Heart right ventricle (tissue), 16 donors: ENCODE results near the gene OTUD4. TPM values are rescaled to one million over a fixed set of nuclear protein-coding genes. Genes with fewer than 3 reads are reported as not detected.
A peak's percentile ranks its signal among the peaks of the same experiment; 100 is the strongest.
"Not testable (repeated sequence)": the region's sequence is repeated elsewhere in the genome, so short reads cannot be mapped to it uniquely, and the experiment has no call there.

Experiments
- ATAC-seq, 8 donors: fragments of 200-7000 bp; cut with Tn5 transposase; one replicate each; pipeline ENCODE4 v1.9.1; 2020; ENCODE audit warnings: mild to moderate bottlenecking in 8 of 8, moderate library complexity in 8 of 8, moderate number of reproducible peaks in 1 of 8
- DNase-seq, 2 donors: peaks; one replicate each; pipeline ENCODE4 v3.0.0-alpha.2; 2020
- H3K27ac ChIP-seq, 10 donors: fragments of 200-600 bp; sonication (generic) in 2 of 10; one replicate each; pipeline versions ENCODE4 v1.5.0 to v1.8.0; 2020 to 2022; ENCODE audit warnings: mild to moderate bottlenecking in 3 of 10
- H3K27me3 ChIP-seq, 7 donors: fragments of 200-600 bp; one replicate each; pipeline ENCODE4 v1.8.0; 2021 to 2022; ENCODE audit warnings: mild to moderate bottlenecking in 2 of 7
- H3K36me3 ChIP-seq, 9 donors: fragments of 200-600 bp; sonication (generic) in 1 of 9; one replicate each; pipeline versions ENCODE4 v1.5.0 to v1.8.0; 2020 to 2022; ENCODE audit warnings: mild to moderate bottlenecking in 2 of 9
- H3K4me1 ChIP-seq, 9 donors: fragments of 200-600 bp; sonication (generic) in 1 of 9; one replicate each; pipeline versions ENCODE4 v1.5.0 to v1.8.0; 2020 to 2022; ENCODE audit warnings: mild to moderate bottlenecking in 4 of 9
- H3K4me3 ChIP-seq, 10 donors: fragments of 200-600 bp; sonication (generic) in 2 of 10; one replicate each; pipeline versions ENCODE4 v1.5.0 to v1.8.0; 2020 to 2022; ENCODE audit warnings: mild to moderate bottlenecking in 7 of 10, moderate library complexity in 2 of 10
- H3K9me3 ChIP-seq, 11 donors: fragments of 200-600 bp in 10 of 11; sonication (generic) in 2 of 11; one replicate each; pipeline versions ENCODE4 v1.5.0 to v1.8.0; 2013 to 2022; ENCODE audit warnings: mild to moderate bottlenecking in 2 of 11, control low read depth in 1 of 11, moderate library complexity in 1 of 11
- CTCF ChIP-seq, 9 donors: fragments of 200-600 bp; sonication (generic) in 2 of 9; IDR thresholded peaks; one replicate each; pipeline versions ENCODE4 v1.5.0 to v1.8.0; 2021 to 2022; ENCODE audit warnings: antibody characterized with exemption in 9 of 9, mild to moderate bottlenecking in 5 of 9, moderate library complexity in 1 of 9
- WGBS, 2 donors: extraction: QIAGEN DNeasy Blood & Tissue Kit; methylation state at CpG; one replicate each; pipeline ENCODE4 v1.1.7; 2013; ENCODE audit warnings: inconsistent platforms in 1 of 2; 5-methylcytosine and 5-hydroxymethylcytosine counted together
- intact Hi-C, 10 donors: fragments of 100-400 bp; cut with DNase I; formaldehyde crosslinking; loops; one replicate each; pipeline versions ENCODE4 v1.11.1 to v1.14.2; 2022
- polyA plus RNA-seq, 2 donors: library from polyadenylated mRNA; stranded (reverse); fragments of 200-250 nt; gene quantifications; one replicate each; pipeline ENCODE4 v1.2.3, GENCODE V29; 2013
- total RNA-seq, 10 donors: library from RNA; stranded (reverse); fragmentation: NEBNext Ultra II Directional in 3 of 10; extraction: Animal tissue kit (Norgen Biotek cat#: 25700) in 3 of 10; gene quantifications; one replicate each; pipeline versions ENCODE4 v1.2.1 to v1.2.4, GENCODE V29; 2021 to 2023
- donor health status: Arrhythmogenic right ventricular cardiomyopathy.
- donor health status: ischemic (EF 13 %, LVEDD 7.1; RV severe dilation, severe dysfunction).
- donor health status: healthy with polysubstance abuse.
- donor health status: DM: no; HTN: yes; CAD: no.
- donor health status: DM: no; HTN: no; CAD: no.
- donor health status: ischemic (EF 25% LVEDD 6.9; RV normal size, moderate dysfunction).
- donor health status: ischemic (EF 25% LVEDD 5.7; RV mildly dilated, moderate dysfunction).
- donor health status: healthy.
- donor health status: DM: yes; HTN: yes; CAD: no.
- donor health status: Ischemic cardiomyopathy.
- donor health status: ischemic (EF 35%, LVEDD 5.7; RV mildly dilated, moderate dysfunction).
- donor health status: nonischemic (EF 11% LVEDD 7.7; RV severe dilation, severe dysfunction).
- donor health status: DM: yes; HTN: yes; CAD: no.
- donor health status: PGD.
- donor health status: ischemic (EF 29% LVEDD 5.4; RV normal size, mild dysfunction).
- donor health status: nonischemic (EF 23%, LVEDD 6.1; RV moderate dilation, normal function).

Gene OTUD4
- total and polyA plus RNA-seq, 12 donors = 9.3 to 36.7 (median 26.3) TPM

GRCh38 chr4:145183023-145183422, 2.6 kb upstream of the OTUD4 start:
- ATAC-seq = no peak
- Histone ChIP-seq H3K36me3 (no peaks in the 10 kb centered on the region), H3K4me1 (peaks cover 0 to 20% (median 4%) of the 10 kb centered on the region in 9 donors), H3K4me3 (no peak overlapping the region), H3K27ac (no peak overlapping the region), H3K27me3 (no peaks in the 10 kb centered on the region), H3K9me3 (no peaks in the 10 kb centered on the region)
- 60 to 73% methylated on average over 2 of the region's 2 CpGs for WGBS, 2 donors
- DNase-seq = no peak
- intact Hi-C loops = loop anchor here in 2 of 10 donors (5.0 kb wide), 2 partner anchors 299 to 434 kb away; partner anchors contain the start of genes MMAA (in 1 of the 2) and SMAD1 (in 1 of the 2)
- TF ChIP-seq CTCF (IDR thresholded peaks at IDR 0.05) = no peak

- ATAC-seq = no peak
- TF ChIP-seq CTCF (IDR thresholded peaks at IDR 0.05) = no peak
- no peak overlapping the region for H3K4me3 ChIP-seq
- intact Hi-C loops = loop anchor here in 2 of 10 donors (5.0 kb wide), 2 partner anchors 300 to 435 kb away; partner anchors contain the start of genes MMAA (in 1 of the 2) and SMAD1 (in 1 of the 2)
- 91% methylated on average over 2 of the region's 2 CpGs for WGBS, 2 donors
- H3K4me1 ChIP-seq = peaks cover 0 to 28% (median 10%) of the 10 kb centered on the region in 9 donors
- no peaks in the 10 kb centered on the region for H3K36me3 ChIP-seq
- H3K27me3 ChIP-seq = no peaks in the 10 kb centered on the region
- no peak for DNase-seq
- no peak overlapping the region for H3K27ac ChIP-seq
- H3K9me3 ChIP-seq = no peaks in the 10 kb centered on the region
These were observed 1.8 kb upstream of the OTUD4 start for GRCh38 chr4:145182222-145182621.

- Histone ChIP-seq H3K4me3 (peak overlapping the region; percentile 48 to 89 (median 80)), H3K4me1 (peaks cover under 1 to 39% (median 22%) of the 10 kb centered on the region in 9 donors), H3K27me3 (no peaks in the 10 kb centered on the region), H3K9me3 (no peaks in the 10 kb centered on the region), H3K27ac (peak overlapping the region; percentile 92 to 99 (median 97)), H3K36me3 (no peaks in the 10 kb centered on the region)
- no peak for DNase-seq
- ATAC-seq = no peak
- TF ChIP-seq CTCF (IDR thresholded peaks at IDR 0.05) = no peak
- intact Hi-C loops = loop anchor here in 2 of 10 donors (5.0 kb wide), 2 partner anchors 301 to 436 kb away; partner anchors contain the start of genes MMAA (in 1 of the 2) and SMAD1 (in 1 of the 2)
- 9 to 10% methylated on average over 7 of the region's 7 CpGs for WGBS, 2 donors
These were observed 707 bp upstream of the OTUD4 start for GRCh38 chr4:145181091-145181501.

- intact Hi-C loops = loop anchor here in 3 of 10 donors (5.0 to 10.0 kb wide), 3 partner anchors 302 to 437 kb away; partner anchors contain the start of genes SMAD1 (in 3 of the 3) and MMAA (in 1 of the 3)
- peak; percentile 21 to 66 (median 30) for ATAC-seq
- WGBS, 2 donors = 0% methylated on average over 51 to 57 of the region's 57 CpGs
These were observed 510 bp downstream of the OTUD4 start for GRCh38 chr4:145179861-145180297.

More at GRCh38 chr4:145179861-145180297, 510 bp downstream of the OTUD4 start:
- not testable (repeated sequence) for H3K9me3 ChIP-seq, H3K36me3 ChIP-seq, DNase-seq, H3K27me3 ChIP-seq
- Histone ChIP-seq H3K27ac (peak overlapping the region; percentile 92 to 99 (median 97)), H3K4me3 (peak overlapping the region; percentile 60 to 91 (median 84)), H3K4me1 (peaks cover 4 to 47% (median 34%) of the 10 kb centered on the region in 9 donors)
- peak in 1 of 9 donors; percentile 2 for TF ChIP-seq CTCF (IDR thresholded peaks at IDR 0.05)
